Astrocyte of the spinal cord (primary cell): ENCODE data around the gene VPREB1.

Experiments used
- DNase-seq: peaks from one replicate; pipeline ENCODE4 v3.0.0; 2011; ENCODE audit warnings: low read depth, low spot score
- H3K4me3 ChIP-seq: 2 replicates; pipeline ENCODE4 v1.5.1; 2011; ENCODE audit warnings: low read depth, mild to moderate bottlenecking, low read length, moderate library complexity
- in situ Hi-C: cut with HindIII; loops from 2 replicates; pipeline ENCODE4 v1.10.0; 2017; ENCODE audit warnings: low sequenced_read_pairs
- TF ChIP-seq, protein P1 (sequence below): IDR thresholded peaks from 2 replicates; pipeline ENCODE4 v1.5.1; 2012; ENCODE audit warnings: low read depth, mild to moderate bottlenecking, low read length, inconsistent platforms

The VPREB1 gene

DNA sequence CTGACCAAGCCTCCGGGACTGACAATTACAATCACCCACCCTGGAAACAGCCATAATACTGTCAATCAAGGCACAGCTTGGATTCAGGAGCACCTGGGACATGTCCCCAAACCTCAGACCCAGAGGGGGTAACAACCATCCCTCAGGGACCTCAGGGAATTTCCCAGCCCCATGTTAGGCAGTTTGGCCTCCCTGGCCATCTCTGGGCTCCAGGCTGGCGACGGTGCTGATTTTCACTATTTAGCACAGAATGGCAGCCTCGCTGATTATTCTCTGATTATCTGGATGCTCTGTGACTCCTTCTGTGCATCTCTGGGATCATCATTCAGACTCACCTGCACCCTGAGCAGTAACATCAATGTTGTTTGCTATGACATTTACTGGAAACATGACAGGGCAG lies 45.8 kb upstream of the VPREB1 start:
- H3K4me3 ChIP-seq, result no peak overlapping the region
- no peak for DNase-seq
- TF ChIP-seq, protein P1, sequence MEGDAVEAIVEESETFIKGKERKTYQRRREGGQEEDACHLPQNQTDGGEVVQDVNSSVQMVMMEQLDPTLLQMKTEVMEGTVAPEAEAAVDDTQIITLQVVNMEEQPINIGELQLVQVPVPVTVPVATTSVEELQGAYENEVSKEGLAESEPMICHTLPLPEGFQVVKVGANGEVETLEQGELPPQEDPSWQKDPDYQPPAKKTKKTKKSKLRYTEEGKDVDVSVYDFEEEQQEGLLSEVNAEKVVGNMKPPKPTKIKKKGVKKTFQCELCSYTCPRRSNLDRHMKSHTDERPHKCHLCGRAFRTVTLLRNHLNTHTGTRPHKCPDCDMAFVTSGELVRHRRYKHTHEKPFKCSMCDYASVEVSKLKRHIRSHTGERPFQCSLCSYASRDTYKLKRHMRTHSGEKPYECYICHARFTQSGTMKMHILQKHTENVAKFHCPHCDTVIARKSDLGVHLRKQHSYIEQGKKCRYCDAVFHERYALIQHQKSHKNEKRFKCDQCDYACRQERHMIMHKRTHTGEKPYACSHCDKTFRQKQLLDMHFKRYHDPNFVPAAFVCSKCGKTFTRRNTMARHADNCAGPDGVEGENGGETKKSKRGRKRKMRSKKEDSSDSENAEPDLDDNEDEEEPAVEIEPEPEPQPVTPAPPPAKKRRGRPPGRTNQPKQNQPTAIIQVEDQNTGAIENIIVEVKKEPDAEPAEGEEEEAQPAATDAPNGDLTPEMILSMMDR, result no peak
- in situ Hi-C loops, result no loop called here

DNA sequence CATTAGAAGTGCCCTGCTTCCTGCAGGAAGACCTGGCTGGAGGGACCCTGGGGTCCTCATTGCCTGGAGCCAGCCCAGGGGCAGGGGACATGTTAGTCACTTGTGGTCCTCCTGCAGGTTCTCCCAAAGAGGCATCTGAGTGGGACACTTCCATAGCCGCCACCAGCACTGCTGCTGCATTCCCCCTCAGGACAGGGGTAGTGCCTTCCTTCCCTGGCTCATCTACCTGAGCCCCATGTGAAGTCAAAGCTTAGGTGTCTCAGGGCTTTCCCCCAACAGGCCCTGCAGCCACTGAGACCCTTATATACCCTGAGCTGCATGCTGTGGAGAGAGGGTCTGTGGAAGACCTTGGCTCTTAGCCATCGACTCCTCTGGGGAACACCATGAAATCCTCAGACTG lies 45.0 kb upstream of the VPREB1 start:
- TF ChIP-seq, protein P1, result no peak
- no peak for DNase-seq
- H3K4me3 ChIP-seq, result no peak overlapping the region
- in situ Hi-C loops, result no loop called here

DNA sequence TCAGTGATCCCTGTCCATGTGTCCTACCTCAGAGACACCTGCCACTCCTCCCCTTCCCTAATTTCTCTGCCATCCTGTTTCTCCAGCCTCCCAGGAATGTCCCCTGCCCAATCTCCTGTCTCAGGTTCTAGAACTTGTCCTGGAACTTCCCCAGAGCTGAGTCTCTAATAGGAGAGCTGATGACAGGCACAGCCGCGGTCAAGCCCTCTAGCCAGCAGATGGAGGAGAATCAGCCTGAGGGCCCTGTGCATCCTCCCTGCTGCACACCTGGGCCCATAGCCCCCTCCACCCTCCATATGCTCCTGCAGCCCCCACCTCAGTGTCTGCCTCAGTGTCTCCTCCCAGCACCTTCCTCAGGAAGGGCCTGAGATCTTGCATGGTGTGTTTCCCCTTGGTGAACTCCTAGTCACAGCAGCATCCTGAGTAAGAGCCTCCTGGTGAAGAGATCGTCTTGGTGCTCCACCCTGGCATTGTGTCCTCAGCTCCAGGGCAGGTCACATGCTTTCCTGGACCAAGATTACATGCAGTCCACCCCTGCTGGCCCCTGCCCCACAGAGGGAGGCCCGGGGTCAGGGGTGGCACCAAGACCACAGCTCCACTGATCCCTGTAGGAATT lies 43.9 kb upstream of the VPREB1 start:
- in situ Hi-C loops, result no loop called here
- TF ChIP-seq, protein P1, result no peak
- no peak for DNase-seq
- H3K4me3 ChIP-seq, result no peak overlapping the region

DNA sequence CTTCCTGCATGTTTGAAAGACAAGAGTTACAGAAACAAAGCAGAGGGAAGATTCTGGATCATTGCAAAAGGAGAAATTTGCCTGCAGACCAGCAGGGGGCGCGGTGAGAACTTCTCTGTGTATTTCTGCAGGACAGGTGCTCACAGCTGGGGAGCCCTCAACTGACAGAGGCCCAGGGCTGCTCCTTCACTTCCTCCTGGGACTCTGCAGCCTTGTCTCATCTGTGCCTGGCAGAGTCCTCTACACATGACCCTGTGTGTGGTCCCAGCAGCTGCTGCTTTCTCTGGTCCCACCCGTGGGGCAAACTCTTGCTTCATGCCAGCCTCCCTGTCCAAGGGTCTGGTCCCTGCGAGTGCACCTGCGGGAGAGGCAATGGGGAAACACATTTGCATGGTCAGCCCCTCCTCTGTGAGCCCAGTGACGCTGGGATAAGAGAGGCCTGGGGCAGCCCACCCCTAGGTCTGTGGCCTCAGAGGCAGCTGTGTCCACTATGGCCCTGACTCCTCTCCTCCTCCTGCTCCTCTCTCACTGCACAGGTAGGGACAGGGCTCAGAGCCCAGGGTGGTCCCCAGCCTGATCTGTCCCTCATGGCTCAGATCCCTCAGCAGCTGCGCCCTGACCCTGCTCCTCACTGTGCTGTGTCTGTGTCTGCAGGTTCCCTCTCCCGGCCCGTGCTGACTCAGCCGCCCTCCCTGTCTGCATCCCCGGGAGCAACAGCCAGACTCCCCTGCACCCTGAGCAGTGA lies 43.2 kb upstream of the VPREB1 start:
- TF ChIP-seq, protein P1, result peak; percentile 81
- no peak overlapping the region for H3K4me3 ChIP-seq
- in situ Hi-C loops, result no loop called here
- DNase-seq, result no peak

DNA sequence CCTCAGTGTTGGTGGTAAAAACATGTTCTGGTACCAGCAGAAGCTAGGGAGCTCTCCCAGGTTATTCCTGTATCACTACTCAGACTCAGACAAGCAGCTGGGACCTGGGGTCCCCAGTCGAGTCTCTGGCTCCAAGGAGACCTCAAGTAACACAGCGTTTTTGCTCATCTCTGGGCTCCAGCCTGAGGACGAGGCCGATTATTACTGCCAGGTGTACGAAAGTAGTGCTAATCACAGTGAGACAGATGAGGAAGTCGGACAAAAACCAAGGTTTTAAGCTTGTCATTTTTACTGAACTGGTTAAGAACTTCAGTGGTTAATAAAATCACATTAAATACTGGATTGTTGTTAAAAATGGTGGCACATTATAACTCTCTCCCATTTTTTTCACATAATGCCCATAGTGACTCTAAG lies 42.6 kb upstream of the VPREB1 start:
- no peak for DNase-seq
- no peak overlapping the region for H3K4me3 ChIP-seq
- in situ Hi-C loops, result no loop called here
- TF ChIP-seq, protein P1, result no peak

DNA sequence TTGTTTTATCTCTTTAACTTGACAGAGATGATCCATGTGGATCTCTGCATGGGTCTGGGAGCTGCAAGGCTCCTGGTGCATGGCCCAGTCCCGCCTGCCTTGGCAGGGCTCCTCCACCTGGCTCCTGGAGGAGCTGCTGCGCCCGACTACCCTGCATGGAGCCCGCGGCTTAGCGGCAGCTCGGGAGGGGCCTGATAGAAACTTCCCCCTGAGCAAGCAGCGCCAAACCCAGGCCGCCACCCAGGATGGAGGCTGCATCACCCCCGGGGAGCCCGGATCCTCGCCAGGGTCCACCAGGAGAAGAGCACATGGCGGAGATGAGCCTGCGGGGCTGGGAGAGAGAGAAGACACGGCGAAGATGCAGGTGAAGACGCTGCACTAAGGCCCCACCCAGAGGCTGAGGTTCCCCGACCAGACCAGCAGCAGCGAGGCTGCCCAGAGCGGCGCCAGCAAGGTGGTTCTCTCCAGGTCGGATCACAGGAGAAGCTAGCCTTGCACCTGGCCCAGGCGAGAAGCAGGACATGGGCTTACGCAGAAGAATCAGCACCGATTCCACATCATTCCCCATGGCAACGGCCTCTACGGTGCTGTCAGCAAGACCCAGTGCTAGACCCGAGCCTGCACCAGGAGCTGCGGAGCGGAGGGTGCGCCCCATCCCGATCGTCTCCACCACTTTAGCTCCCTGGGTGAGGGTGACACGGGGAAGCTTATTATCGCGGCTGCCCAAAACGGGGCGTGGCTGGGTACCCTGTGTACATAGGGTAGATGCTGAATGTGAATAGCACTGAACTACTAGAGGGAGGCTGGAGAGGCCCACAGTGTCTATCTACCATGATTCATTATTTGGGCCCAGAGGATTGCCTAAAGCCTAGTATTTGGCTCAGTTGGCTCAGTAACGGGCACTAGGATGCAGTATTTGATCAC lies 41.3 kb upstream of the VPREB1 start:
- TF ChIP-seq, protein P1, result no peak
- DNase-seq, result no peak
- in situ Hi-C loops, result no loop called here
- no peak overlapping the region for H3K4me3 ChIP-seq
